ENCODE data around the gene MRPL19. TPM values are rescaled to one million over a fixed set of nuclear protein-coding genes. Genes with fewer than 3 reads are reported as not detected.
A peak's percentile ranks its signal among the peaks of the same experiment; 100 is the strongest.

Gene MRPL19
- total and polyA plus RNA-seq, 2 experiments from 2014 or later = 65.5 to 149 TPM

DNA sequence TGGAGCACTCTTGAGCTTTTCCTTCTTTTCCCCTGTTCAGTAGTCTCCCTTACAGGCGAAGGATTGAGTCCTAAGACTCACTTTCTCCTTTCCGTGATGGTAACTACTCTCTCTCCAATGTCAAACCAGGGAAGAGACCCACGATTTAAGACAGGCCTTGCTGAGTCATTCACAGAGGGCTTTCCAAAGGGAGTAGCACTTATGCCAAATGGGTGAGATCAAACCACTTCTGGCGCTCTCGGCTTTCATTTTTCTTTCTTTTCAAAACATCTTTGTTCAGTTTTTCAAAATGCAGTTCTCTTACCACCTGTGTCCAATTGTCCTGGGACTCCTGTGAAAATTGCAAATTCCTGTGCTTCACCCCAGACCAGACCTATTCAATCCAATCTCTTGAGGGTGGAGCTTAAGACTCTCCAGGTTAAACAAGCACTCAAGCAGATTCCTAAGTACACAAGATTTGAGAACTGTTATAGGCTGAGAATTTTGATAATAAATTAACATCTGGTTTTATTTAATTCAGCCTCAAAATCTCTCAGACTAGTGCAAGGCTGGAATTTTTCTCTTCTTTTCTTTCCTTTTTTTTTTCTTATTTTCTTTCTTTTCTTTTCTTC lies 14.4 kb upstream of the MRPL19 start:
- H3K36me3 ChIP-seq (ENCODE audit: insufficient read depth) = no peaks in the 10 kb centered on the region
- Mint-ChIP-seq H3K27me3 (ENCODE audit: insufficient read depth, low read depth, poor library complexity) (peaks cover 2% of the 10 kb centered on the region), H3K27ac (peak overlapping the region; percentile 28), H3K36me3 (ENCODE audit: low read depth) (no peaks in the 10 kb centered on the region), H3K4me3 (no peak overlapping the region), H3K9me3 (no peaks in the 10 kb centered on the region), H3K4me1 (peaks cover 8% of the 10 kb centered on the region)
- H3K4me3 ChIP-seq = no peak overlapping the region
- no peak overlapping the region for H3K27ac ChIP-seq (ENCODE audit: low read depth)
- no peaks in the 10 kb centered on the region for H3K79me2 ChIP-seq (replicated peaks; ENCODE audit: insufficient read depth)
- H4K20me1 ChIP-seq (replicated peaks; ENCODE audit: insufficient read depth) = no peaks in the 10 kb centered on the region
- no peaks in the 10 kb centered on the region for H3K27me3 ChIP-seq (ENCODE audit: insufficient read depth)
- H3K4me2 ChIP-seq = peak overlapping the region; percentile 4; the same call in 1 of the 2 replicates
- DNase-seq (ENCODE audit: low spot score) = no peak
- H3F3A ChIP-seq (replicated peaks; ENCODE audit: low read depth) = no peaks in the 10 kb centered on the region
- ATAC-seq = no peak
- H3K4me1 ChIP-seq (ENCODE audit: insufficient read depth) = peaks cover 11% of the 10 kb centered on the region; the same call in 1 of the 2 replicates
- TF ChIP-seq, protein P1, sequence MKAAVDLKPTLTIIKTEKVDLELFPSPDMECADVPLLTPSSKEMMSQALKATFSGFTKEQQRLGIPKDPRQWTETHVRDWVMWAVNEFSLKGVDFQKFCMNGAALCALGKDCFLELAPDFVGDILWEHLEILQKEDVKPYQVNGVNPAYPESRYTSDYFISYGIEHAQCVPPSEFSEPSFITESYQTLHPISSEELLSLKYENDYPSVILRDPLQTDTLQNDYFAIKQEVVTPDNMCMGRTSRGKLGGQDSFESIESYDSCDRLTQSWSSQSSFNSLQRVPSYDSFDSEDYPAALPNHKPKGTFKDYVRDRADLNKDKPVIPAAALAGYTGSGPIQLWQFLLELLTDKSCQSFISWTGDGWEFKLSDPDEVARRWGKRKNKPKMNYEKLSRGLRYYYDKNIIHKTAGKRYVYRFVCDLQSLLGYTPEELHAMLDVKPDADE (IDR thresholded peaks at IDR 0.05) = no peak
- TF ChIP-seq ZNF331 (CRISPR knock-in tag; IDR thresholded peaks at IDR 0.05; ENCODE audit: low read depth) (no peak), EZH2 (IDR thresholded peaks at IDR 0.05; ENCODE audit: low read depth, unreplicated experiment) (no peak), JUNB (IDR thresholded peaks at IDR 0.05; ENCODE audit: unreplicated experiment) (no peak), EZH2phosphoT487 (IDR thresholded peaks at IDR 0.05; ENCODE audit: unreplicated experiment) (no peak), STAT1 (IDR thresholded peaks at IDR 0.05; ENCODE audit: unreplicated experiment) (no peak), NANOG (IDR thresholded peaks at IDR 0.05; ENCODE audit: borderline replicate concordance) (no peak), CREB1 (CRISPR knock-in tag; IDR thresholded peaks at IDR 0.05; ENCODE audit: low read depth) (no peak)
- TF ChIP-seq, protein P2, sequence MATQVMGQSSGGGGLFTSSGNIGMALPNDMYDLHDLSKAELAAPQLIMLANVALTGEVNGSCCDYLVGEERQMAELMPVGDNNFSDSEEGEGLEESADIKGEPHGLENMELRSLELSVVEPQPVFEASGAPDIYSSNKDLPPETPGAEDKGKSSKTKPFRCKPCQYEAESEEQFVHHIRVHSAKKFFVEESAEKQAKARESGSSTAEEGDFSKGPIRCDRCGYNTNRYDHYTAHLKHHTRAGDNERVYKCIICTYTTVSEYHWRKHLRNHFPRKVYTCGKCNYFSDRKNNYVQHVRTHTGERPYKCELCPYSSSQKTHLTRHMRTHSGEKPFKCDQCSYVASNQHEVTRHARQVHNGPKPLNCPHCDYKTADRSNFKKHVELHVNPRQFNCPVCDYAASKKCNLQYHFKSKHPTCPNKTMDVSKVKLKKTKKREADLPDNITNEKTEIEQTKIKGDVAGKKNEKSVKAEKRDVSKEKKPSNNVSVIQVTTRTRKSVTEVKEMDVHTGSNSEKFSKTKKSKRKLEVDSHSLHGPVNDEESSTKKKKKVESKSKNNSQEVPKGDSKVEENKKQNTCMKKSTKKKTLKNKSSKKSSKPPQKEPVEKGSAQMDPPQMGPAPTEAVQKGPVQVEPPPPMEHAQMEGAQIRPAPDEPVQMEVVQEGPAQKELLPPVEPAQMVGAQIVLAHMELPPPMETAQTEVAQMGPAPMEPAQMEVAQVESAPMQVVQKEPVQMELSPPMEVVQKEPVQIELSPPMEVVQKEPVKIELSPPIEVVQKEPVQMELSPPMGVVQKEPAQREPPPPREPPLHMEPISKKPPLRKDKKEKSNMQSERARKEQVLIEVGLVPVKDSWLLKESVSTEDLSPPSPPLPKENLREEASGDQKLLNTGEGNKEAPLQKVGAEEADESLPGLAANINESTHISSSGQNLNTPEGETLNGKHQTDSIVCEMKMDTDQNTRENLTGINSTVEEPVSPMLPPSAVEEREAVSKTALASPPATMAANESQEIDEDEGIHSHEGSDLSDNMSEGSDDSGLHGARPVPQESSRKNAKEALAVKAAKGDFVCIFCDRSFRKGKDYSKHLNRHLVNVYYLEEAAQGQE (IDR thresholded peaks at IDR 0.05; ENCODE audit: unreplicated experiment) = no peak
- TF ChIP-seq, protein P3, sequence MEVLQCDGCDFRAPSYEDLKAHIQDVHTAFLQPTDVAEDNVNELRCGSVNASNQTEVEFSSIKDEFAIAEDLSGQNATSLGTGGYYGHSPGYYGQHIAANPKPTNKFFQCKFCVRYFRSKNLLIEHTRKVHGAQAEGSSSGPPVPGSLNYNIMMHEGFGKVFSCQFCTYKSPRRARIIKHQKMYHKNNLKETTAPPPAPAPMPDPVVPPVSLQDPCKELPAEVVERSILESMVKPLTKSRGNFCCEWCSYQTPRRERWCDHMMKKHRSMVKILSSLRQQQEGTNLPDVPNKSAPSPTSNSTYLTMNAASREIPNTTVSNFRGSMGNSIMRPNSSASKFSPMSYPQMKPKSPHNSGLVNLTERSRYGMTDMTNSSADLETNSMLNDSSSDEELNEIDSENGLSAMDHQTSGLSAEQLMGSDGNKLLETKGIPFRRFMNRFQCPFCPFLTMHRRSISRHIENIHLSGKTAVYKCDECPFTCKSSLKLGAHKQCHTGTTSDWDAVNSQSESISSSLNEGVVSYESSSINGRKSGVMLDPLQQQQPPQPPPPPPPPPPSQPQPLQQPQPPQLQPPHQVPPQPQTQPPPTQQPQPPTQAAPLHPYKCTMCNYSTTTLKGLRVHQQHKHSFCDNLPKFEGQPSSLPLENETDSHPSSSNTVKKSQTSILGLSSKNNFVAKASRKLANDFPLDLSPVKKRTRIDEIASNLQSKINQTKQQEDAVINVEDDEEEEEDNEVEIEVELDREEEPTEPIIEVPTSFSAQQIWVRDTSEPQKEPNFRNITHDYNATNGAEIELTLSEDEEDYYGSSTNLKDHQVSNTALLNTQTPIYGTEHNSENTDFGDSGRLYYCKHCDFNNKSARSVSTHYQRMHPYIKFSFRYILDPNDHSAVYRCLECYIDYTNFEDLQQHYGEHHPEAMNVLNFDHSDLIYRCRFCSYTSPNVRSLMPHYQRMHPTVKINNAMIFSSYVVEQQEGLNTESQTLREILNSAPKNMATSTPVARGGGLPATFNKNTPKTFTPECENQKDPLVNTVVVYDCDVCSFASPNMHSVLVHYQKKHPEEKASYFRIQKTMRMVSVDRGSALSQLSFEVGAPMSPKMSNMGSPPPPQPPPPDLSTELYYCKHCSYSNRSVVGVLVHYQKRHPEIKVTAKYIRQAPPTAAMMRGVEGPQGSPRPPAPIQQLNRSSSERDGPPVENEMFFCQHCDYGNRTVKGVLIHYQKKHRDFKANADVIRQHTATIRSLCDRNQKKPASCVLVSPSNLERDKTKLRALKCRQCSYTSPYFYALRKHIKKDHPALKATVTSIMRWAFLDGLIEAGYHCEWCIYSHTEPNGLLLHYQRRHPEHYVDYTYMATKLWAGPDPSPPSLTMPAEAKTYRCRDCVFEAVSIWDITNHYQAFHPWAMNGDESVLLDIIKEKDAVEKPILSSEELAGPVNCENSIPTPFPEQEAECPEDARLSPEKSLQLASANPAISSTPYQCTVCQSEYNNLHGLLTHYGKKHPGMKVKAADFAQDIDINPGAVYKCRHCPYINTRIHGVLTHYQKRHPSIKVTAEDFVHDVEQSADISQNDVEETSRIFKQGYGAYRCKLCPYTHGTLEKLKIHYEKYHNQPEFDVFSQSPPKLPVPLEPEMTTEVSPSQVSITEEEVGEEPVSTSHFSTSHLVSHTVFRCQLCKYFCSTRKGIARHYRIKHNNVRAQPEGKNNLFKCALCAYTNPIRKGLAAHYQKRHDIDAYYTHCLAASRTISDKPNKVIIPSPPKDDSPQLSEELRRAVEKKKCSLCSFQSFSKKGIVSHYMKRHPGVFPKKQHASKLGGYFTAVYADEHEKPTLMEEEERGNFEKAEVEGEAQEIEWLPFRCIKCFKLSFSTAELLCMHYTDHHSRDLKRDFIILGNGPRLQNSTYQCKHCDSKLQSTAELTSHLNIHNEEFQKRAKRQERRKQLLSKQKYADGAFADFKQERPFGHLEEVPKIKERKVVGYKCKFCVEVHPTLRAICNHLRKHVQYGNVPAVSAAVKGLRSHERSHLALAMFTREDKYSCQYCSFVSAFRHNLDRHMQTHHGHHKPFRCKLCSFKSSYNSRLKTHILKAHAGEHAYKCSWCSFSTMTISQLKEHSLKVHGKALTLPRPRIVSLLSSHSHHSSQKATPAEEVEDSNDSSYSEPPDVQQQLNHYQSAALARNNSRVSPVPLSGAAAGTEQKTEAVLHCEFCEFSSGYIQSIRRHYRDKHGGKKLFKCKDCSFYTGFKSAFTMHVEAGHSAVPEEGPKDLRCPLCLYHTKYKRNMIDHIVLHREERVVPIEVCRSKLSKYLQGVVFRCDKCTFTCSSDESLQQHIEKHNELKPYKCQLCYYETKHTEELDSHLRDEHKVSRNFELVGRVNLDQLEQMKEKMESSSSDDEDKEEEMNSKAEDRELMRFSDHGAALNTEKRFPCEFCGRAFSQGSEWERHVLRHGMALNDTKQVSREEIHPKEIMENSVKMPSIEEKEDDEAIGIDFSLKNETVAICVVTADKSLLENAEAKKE (CRISPR knock-in tag; IDR thresholded peaks at IDR 0.05) = no peak
- TF ChIP-seq, protein P4, sequence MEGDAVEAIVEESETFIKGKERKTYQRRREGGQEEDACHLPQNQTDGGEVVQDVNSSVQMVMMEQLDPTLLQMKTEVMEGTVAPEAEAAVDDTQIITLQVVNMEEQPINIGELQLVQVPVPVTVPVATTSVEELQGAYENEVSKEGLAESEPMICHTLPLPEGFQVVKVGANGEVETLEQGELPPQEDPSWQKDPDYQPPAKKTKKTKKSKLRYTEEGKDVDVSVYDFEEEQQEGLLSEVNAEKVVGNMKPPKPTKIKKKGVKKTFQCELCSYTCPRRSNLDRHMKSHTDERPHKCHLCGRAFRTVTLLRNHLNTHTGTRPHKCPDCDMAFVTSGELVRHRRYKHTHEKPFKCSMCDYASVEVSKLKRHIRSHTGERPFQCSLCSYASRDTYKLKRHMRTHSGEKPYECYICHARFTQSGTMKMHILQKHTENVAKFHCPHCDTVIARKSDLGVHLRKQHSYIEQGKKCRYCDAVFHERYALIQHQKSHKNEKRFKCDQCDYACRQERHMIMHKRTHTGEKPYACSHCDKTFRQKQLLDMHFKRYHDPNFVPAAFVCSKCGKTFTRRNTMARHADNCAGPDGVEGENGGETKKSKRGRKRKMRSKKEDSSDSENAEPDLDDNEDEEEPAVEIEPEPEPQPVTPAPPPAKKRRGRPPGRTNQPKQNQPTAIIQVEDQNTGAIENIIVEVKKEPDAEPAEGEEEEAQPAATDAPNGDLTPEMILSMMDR (conservative IDR thresholded peaks at IDR 0.05; ENCODE audit: low read depth in 2 of 2) = no peak
- peaks cover 11% of the 10 kb centered on the region; the same call in 1 of the 2 replicates for H3K9me2 ChIP-seq (ENCODE audit: insufficient read depth)
- peak overlapping the region; percentile 87 for H2AFZ ChIP-seq

Data from GM23338 (cell line).